Liver (tissue), 9 donors: ENCODE results near the gene TOR1AIP2. TPM values are rescaled to one million over a fixed set of nuclear protein-coding genes. Genes with fewer than 3 reads are reported as not detected.

Experiments used
- DNase-seq: peaks from one replicate; pipeline ENCODE4 v3.0.0-alpha.2; 2017; ENCODE audit warnings: low spot score
- H3K27ac ChIP-seq, 2 donors: one replicate each; pipeline ENCODE4 v1.7.0; 2013; ENCODE audit warnings: inconsistent platforms in 2 of 2, low read length in 2 of 2, control low read depth in 1 of 2, low read depth in 1 of 2, mild to moderate bottlenecking in 1 of 2
- H3K27me3 ChIP-seq, 4 donors: one replicate each; pipeline versions ENCODE4 v1.6.1 to v1.7.0; 2013; ENCODE audit warnings: low read length in 3 of 4, inconsistent platforms in 1 of 4, mild to moderate bottlenecking in 1 of 4, moderate library complexity in 1 of 4; ENCODE audit not compliant: control insufficient read depth in 4 of 4, insufficient read depth in 4 of 4
- H3K36me3 ChIP-seq, 4 donors: one replicate each; pipeline versions ENCODE4 v1.6.1 to v1.7.0; 2013; ENCODE audit warnings: low read length in 3 of 4, mild to moderate bottlenecking in 3 of 4, low read depth in 1 of 4, moderate library complexity in 1 of 4; ENCODE audit not compliant: control insufficient read depth in 4 of 4, insufficient read depth in 3 of 4
- H3K4me1 ChIP-seq, 4 donors: one replicate each; pipeline versions ENCODE4 v1.6.1 to v1.7.0; 2013; ENCODE audit warnings: low read length in 3 of 4, mild to moderate bottlenecking in 3 of 4, moderate library complexity in 1 of 4; ENCODE audit not compliant: control insufficient read depth in 4 of 4, insufficient read depth in 4 of 4
- H3K4me3 ChIP-seq, 3 donors: one replicate each; pipeline versions ENCODE4 v1.6.1 to v1.7.0; 2013; ENCODE audit warnings: low read length in 3 of 3, control low read depth in 1 of 3, low read depth in 1 of 3, mild to moderate bottlenecking in 1 of 3
- H3K9ac ChIP-seq, 2 donors: one replicate each; pipeline ENCODE4 v1.7.0; 2013; ENCODE audit warnings: low read length in 2 of 2, mild to moderate bottlenecking in 2 of 2, moderate library complexity in 2 of 2, control low read depth in 1 of 2, low read depth in 1 of 2
- H3K9me3 ChIP-seq, 4 donors: one replicate each; pipeline versions ENCODE4 v1.6.1 to v1.7.0; 2013; ENCODE audit warnings: low read length in 3 of 4; ENCODE audit not compliant: control insufficient read depth in 4 of 4
- EGR1 ChIP-seq, 2 donors: IDR thresholded peaks; 2 replicates each; pipeline ENCODE4 v1.6.1; 2016 to 2018; ENCODE audit warnings: antibody characterized with exemption in 2 of 2, low read depth in 2 of 2
- FOXA1 ChIP-seq: IDR thresholded peaks from 2 replicates; pipeline ENCODE4 v1.6.1; 2016; ENCODE audit warnings: antibody characterized with exemption
- FOXA2 ChIP-seq: IDR thresholded peaks from 2 replicates; pipeline ENCODE4 v1.6.1; 2016; ENCODE audit warnings: antibody characterized with exemption
- GABPA ChIP-seq, 2 donors: IDR thresholded peaks in 1 of 2; conservative IDR thresholded peaks in 1 of 2; 2 replicates each; pipeline ENCODE4 v1.6.1; 2016; ENCODE audit warnings: antibody characterized with exemption in 2 of 2, mild to moderate bottlenecking in 1 of 2, moderate library complexity in 1 of 2
- HNF4A ChIP-seq, 2 donors: conservative IDR thresholded peaks; 2 replicates each; pipeline ENCODE4 v1.6.1; 2016; ENCODE audit warnings: antibody characterized with exemption in 2 of 2, mild to moderate bottlenecking in 2 of 2
- HNF4G ChIP-seq: IDR thresholded peaks from 2 replicates; pipeline ENCODE4 v1.6.1; 2016; ENCODE audit warnings: antibody characterized with exemption
- JUND ChIP-seq, 2 donors: IDR thresholded peaks; 2 replicates each; pipeline ENCODE4 v1.6.1; 2016; ENCODE audit warnings: antibody characterized with exemption in 2 of 2
- NR2F2 ChIP-seq: IDR thresholded peaks from 2 replicates; pipeline ENCODE4 v1.6.1; 2016; ENCODE audit warnings: antibody characterized with exemption
- RAD21 ChIP-seq, 2 donors: IDR thresholded peaks; 2 replicates each; pipeline ENCODE4 v1.6.1; 2016; ENCODE audit warnings: antibody characterized with exemption in 2 of 2, mild to moderate bottlenecking in 2 of 2
- RXRA ChIP-seq, 2 donors: IDR thresholded peaks; 2 replicates each; pipeline ENCODE4 v1.6.1; 2017 to 2018; ENCODE audit warnings: antibody characterized with exemption in 2 of 2, mild to moderate bottlenecking in 1 of 2
- SP1 ChIP-seq: IDR thresholded peaks from 2 replicates; pipeline ENCODE4 v1.6.1; 2018; ENCODE audit warnings: antibody characterized with exemption, mild to moderate bottlenecking
- TAF1 ChIP-seq: conservative IDR thresholded peaks from 2 replicates; pipeline ENCODE4 v1.6.1; 2016; ENCODE audit warnings: antibody characterized with exemption, mild to moderate bottlenecking
- YY1 ChIP-seq: IDR thresholded peaks from 2 replicates; pipeline ENCODE4 v1.6.1; 2016; ENCODE audit warnings: antibody characterized with exemption, mild to moderate bottlenecking
- ZBTB33 ChIP-seq: IDR thresholded peaks from 2 replicates; pipeline ENCODE4 v1.6.1; 2016; ENCODE audit warnings: antibody characterized with exemption
- WGBS: extraction: QIAGEN DNeasy Blood & Tissue Kit; methylation state at CpG from one replicate; pipeline ENCODE4 v1.1.7; 2013; 5-methylcytosine and 5-hydroxymethylcytosine counted together
- polyA plus RNA-seq, 2 donors: library from polyadenylated mRNA; stranded (reverse) in 1 of 2; unstranded in 1 of 2; fragments of 200-250 nt in 1 of 2; fragments of >200 nt in 1 of 2; fragmentation: Nextera tagmentation in 1 of 2; extraction: Ambion mirVana in 1 of 2; gene quantifications; one replicate each; pipeline versions ENCODE4 v1.2.1 to v1.2.3, GENCODE V29; 2013 to 2015
- total RNA-seq, 2 donors: library from RNA; depleted of rRNA; stranded (reverse); fragments of >200 nt; gene quantifications; one replicate each; pipeline ENCODE4 v1.2.3, GENCODE V29; 2014
- TF ChIP-seq, protein P1 (sequence below): fragments of 150-350 bp; IDR thresholded peaks from 2 replicates; pipeline ENCODE4 v1.5.1; 2017; ENCODE audit warnings: improper control_type of control experiment, low read depth, low read length; ENCODE audit not compliant: missing input control
- TF ChIP-seq, protein P2 (sequence below): IDR thresholded peaks from 2 replicates; pipeline ENCODE4 v1.6.1; 2016; ENCODE audit warnings: antibody characterized with exemption
- donor health status: healthy.
- donor health status: healthy.
- donor health status: healthy.
- donor health status: healthy.
- donor health status: healthy.

Gene TOR1AIP2
- total and polyA plus RNA-seq, 4 donors, result 12.7 to 124 (median 38.6) TPM

DNA sequence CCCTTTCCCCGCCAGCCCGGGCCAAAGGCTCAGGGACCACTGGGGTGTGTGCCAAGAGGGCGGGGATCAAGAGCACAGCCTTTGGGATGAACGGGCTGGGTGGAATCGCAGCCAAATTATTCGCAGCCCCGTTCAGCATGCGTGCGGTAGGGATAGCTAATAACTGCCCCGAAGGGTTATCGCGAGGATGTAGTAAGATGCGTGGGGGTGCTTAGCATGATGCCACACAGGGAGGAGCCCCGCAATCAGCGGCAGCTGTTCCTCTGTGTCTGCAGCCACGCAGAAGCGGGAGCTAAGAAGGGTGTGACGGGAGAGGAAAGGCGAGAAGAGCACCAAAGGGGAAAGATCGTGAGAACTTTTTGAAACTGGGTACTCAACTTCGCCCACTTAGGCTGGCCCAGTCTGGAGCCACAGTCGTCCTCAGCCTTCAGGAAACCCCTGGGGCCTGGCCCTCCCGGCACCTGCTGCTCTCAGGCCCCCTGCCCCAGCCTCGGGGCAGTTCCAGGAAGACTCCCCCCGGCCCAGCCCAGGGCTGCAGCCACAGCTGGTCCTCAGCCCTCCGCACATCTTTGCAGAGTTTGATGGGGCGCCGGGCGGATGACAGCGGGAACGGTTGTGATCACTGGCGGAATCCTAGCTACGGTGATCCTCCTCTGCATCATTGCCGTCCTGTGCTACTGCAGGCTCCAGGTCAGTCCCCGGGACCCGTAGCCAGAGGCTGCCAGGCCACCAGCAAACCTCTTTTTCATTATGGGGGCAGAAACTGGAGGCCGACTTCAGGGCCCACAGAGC lies 64.9 kb downstream of the TOR1AIP2 start:
- no peak overlapping the region for H3K9ac ChIP-seq
- DNase-seq, result no peak
- no peaks in the 10 kb centered on the region for H3K36me3 ChIP-seq
- H3K4me3 ChIP-seq, result no peak overlapping the region
- no peak overlapping the region for H3K27ac ChIP-seq
- peaks cover 0 to 20% (median 10%) of the 10 kb centered on the region in 4 donors for H3K4me1 ChIP-seq
- TF ChIP-seq HNF4A (conservative IDR thresholded peaks at IDR 0.05) (no peak), EGR1 (IDR thresholded peaks at IDR 0.05; ENCODE audit: low read depth in 2 of 2) (no peak), JUND (IDR thresholded peaks at IDR 0.05) (no peak)
- H3K27me3 ChIP-seq, result no peaks in the 10 kb centered on the region
- no peaks in the 10 kb centered on the region for H3K9me3 ChIP-seq
- 86% methylated on average over 37 of the region's 37 CpGs for WGBS

DNA sequence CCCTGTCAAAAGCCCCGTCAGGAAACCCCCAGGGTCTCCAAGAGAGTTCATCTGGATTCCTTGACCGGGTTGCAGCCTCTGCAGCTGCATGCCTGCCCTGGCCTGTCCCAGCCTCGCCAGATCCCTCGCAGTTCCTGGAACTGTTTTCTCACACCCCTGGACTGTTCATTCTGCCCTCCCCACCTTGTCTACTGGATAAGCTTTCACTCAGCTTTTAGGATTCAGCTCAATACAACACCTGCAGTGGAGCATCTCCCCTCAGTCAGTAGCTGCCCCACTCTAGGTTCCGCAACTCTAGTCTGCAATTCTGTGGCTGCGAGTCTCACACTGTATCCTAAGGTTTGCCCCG lies 67.3 kb downstream of the TOR1AIP2 start:
- Histone ChIP-seq H3K9me3 (no peaks in the 10 kb centered on the region), H3K9ac (no peak overlapping the region), H3K27ac (no peak overlapping the region), H3K27me3 (no peaks in the 10 kb centered on the region), H3K4me3 (no peak overlapping the region), H3K36me3 (no peaks in the 10 kb centered on the region), H3K4me1 (peaks cover 0 to 16% (median 9%) of the 10 kb centered on the region in 4 donors)
- no peak for TF ChIP-seq ZBTB33
- no peak for TF ChIP-seq HNF4G
- no peak for TF ChIP-seq EGR1 (IDR thresholded peaks at IDR 0.05; ENCODE audit: low read depth in 2 of 2)
- no peak for TF ChIP-seq SP1
- no peak for TF ChIP-seq RXRA (IDR thresholded peaks at IDR 0.05)
- TF ChIP-seq TAF1, result no peak
- TF ChIP-seq FOXA1, result no peak
- TF ChIP-seq, protein P1, sequence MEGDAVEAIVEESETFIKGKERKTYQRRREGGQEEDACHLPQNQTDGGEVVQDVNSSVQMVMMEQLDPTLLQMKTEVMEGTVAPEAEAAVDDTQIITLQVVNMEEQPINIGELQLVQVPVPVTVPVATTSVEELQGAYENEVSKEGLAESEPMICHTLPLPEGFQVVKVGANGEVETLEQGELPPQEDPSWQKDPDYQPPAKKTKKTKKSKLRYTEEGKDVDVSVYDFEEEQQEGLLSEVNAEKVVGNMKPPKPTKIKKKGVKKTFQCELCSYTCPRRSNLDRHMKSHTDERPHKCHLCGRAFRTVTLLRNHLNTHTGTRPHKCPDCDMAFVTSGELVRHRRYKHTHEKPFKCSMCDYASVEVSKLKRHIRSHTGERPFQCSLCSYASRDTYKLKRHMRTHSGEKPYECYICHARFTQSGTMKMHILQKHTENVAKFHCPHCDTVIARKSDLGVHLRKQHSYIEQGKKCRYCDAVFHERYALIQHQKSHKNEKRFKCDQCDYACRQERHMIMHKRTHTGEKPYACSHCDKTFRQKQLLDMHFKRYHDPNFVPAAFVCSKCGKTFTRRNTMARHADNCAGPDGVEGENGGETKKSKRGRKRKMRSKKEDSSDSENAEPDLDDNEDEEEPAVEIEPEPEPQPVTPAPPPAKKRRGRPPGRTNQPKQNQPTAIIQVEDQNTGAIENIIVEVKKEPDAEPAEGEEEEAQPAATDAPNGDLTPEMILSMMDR, result no peak
- TF ChIP-seq JUND (IDR thresholded peaks at IDR 0.05), result no peak
- TF ChIP-seq NR2F2, result no peak
- TF ChIP-seq FOXA2, result no peak
- no peak for DNase-seq
- WGBS, result 80% methylated on average over 7 of the region's 7 CpGs

DNA sequence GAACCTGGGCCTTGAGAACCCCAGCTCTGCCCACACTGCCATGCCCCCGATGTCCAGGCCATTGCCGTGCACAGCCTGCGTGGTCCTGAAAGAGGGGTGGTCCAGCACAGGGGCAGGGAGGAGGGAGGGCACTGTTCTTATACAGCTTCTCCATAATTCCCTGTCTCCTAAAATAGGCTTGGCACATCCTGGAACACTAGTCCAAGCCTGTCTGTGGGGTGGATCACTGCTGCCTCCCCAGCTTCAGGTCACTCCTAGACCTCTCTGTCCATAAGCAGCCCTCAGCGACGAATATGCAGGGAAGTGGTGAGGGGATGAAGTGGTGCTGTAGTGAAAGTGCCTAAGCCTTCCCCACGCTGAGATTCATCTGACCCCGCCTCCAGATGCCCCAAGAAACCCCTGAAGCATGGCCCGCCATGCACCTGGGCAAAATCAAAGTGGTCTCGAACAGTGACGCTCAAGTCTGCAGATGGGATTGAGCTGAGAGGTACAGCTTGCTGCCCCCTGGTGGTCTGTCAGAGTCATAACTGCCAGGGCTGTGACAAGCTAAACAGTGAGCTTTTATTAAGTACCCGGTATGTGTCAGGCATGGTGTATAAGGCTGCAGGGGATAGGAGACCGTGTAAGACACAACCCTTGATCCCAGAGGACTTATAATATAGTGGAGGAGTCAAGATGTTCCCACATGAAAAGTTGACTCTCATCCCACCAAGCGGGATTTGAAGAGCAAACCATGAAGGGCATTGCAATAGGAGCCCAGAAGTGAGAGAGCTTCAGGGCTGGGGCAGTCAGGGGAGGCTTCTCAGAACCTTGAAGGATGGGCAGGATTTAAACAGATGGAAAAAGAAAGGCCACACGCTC lies 67.9 kb downstream of the TOR1AIP2 start:
- Histone ChIP-seq H3K27me3 (no peaks in the 10 kb centered on the region), H3K4me3 (no peak overlapping the region), H3K4me1 (peaks cover 0 to 10% (median 4%) of the 10 kb centered on the region in 4 donors), H3K9ac (no peak overlapping the region), H3K27ac (no peak overlapping the region), H3K9me3 (no peaks in the 10 kb centered on the region), H3K36me3 (no peaks in the 10 kb centered on the region)
- peak; percentile 62 for DNase-seq
- WGBS, result 40% methylated on average over 14 of the region's 14 CpGs
- TF ChIP-seq, protein P2, sequence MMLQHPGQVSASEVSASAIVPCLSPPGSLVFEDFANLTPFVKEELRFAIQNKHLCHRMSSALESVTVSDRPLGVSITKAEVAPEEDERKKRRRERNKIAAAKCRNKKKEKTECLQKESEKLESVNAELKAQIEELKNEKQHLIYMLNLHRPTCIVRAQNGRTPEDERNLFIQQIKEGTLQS, result no peak
- TF ChIP-seq, protein P1, result peak; percentile 91
- TF ChIP-seq JUND (IDR thresholded peaks at IDR 0.05), result no peak
- TF ChIP-seq NR2F2, result no peak
- TF ChIP-seq HNF4A (conservative IDR thresholded peaks at IDR 0.05), result no peak
- no peak for TF ChIP-seq FOXA2
- no peak for TF ChIP-seq YY1
- no peak for TF ChIP-seq FOXA1
- TF ChIP-seq GABPA (IDR thresholded peaks at IDR 0.05 in 1 of 2, conservative IDR thresholded peaks at IDR 0.05 in 1 of 2), result no peak
- TF ChIP-seq RAD21 (IDR thresholded peaks at IDR 0.05), result peak; percentile 76 to 84
- no peak for TF ChIP-seq TAF1
- no peak for TF ChIP-seq ZBTB33
